OCI-LY1 (cell line): ENCODE measurements around the gene ZSWIM9.

Experiments used
- CTCF ChIP-seq: fragments of 200-600 bp; sonication (generic), shearing (Covaris generic); IDR thresholded peaks from 2 replicates; pipeline ENCODE4 v1.5.1; 2017; ENCODE audit warnings: mild to moderate bottlenecking, antibody characterized with exemption, low read length, moderate library complexity, mixed read lengths
- EZH2 ChIP-seq: fragments of 200-600 bp; sonication (generic), shearing (Covaris generic); IDR thresholded peaks from 2 replicates; pipeline ENCODE4 v1.8.0; 2017; ENCODE audit warnings: borderline replicate concordance, mixed run types, mild to moderate bottlenecking, antibody characterized with exemption, low read length, moderate library complexity, mixed read lengths

DNA sequence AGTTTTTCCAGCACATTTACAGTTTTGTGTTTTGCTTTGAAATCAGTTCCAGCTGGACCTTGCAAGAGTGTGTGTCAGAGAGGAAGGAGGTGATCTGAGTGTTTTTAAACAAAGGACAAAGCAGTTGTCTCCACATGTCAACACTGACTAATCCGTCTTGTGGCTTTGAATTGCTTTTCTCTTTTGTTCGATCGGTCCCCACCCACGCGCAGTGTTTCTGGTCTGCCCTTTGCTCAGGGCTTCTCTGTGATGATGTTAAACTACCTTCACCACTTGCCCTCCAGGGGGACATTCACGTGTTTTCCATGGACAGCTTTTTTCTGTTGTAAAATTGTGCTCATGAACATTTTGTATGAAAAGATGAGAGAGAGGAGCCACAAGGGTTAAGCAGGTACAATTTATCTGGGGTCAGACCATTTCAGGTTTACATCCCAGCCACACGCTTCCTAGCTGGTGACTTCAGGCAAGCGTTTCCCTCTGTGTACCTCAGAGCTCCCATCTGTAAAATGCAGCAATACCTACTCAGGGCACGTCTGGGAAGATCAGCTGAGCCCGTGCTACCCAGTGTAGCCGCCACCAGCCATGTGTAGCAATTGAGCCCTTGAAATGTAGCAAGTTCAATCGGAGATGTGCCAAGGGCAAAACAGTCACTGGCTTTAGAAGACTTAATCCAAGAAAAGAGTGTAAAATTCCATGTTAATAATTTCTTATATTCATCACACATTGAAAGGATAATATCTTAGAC, 46.4 kb upstream of the ZSWIM9 start:
- TF ChIP-seq CTCF (no peak), EZH2 (no peak)
